Ramos (cell line): ENCODE results near the gene TEX9.
"Not testable (repeated sequence)": the region's sequence is repeated elsewhere in the genome, so short reads cannot be mapped to it uniquely, and the experiment has no call there.

Experiments used
- in situ Hi-C: fragments of 300-500 bp; cut with MboI; formaldehyde crosslinking; loops from one replicate; pipeline ENCODE4 v1.14.3; 2022; ENCODE audit warnings: low sequenced_read_pairs; ENCODE audit not compliant: unreplicated experiment

Gene TEX9

GRCh38 chr15:56365075-56365711 is at the start of gene TEX9:
Gene TEX9, plus strand, starts transcription at chr15:56365426. Its CDS starts 25 bp downstream, at chr15:56365451.
- in situ Hi-C loops = no loop called here

- in situ Hi-C loops = not testable (repeated sequence)
Observed at GRCh38 chr15:56316561-56316960, 48.7 kb upstream of the TEX9 start.

- in situ Hi-C loops = no loop called here
Observed at GRCh38 chr15:56320316-56320715, 44.9 kb upstream of the TEX9 start.

DNA sequence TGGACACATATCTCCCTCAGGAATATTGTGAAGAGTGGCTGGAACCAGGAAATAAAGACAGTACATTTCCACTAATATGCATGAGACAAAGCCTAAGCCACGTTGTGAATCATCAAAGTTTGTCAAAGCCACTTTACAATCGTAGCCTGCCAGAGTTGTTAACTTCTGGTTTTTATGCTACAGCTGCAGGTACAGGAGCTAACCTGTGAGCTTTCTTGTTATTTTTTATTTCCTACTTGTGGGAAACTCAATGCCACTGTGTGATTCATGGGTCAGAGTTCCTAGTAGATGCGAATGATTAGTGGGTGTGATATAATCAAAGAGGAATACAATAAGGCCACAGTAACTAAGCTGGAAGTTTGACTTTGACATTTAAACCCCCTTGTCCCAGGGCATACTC is 44.4 kb upstream of the TEX9 start:
- in situ Hi-C loops = no loop called here

DNA sequence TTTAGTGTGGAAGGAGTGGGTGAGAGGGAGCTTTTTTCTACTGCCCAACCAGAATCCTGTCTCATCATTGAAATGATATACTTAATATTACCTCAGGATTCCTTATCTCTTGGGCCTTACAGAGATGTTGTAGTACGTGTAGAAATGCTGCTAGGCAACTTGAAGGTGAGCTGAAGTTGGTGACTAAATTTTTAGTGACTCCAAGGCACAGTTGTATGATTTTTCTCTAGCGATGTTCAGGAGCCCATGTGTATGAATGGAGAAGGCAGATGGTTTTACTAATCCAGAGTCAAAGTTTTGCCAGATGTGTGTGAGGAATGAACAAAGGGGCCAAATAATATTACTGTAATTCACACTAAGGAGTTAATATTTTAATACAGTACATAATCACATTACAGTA is 42.8 kb upstream of the TEX9 start:
- in situ Hi-C loops = no loop called here

GRCh38 chr15:56323435-56323834 is 41.8 kb upstream of the TEX9 start:
- in situ Hi-C loops = no loop called here

- in situ Hi-C loops = no loop called here
Observed at GRCh38 chr15:56325186-56325585, 40.0 kb upstream of the TEX9 start.

DNA sequence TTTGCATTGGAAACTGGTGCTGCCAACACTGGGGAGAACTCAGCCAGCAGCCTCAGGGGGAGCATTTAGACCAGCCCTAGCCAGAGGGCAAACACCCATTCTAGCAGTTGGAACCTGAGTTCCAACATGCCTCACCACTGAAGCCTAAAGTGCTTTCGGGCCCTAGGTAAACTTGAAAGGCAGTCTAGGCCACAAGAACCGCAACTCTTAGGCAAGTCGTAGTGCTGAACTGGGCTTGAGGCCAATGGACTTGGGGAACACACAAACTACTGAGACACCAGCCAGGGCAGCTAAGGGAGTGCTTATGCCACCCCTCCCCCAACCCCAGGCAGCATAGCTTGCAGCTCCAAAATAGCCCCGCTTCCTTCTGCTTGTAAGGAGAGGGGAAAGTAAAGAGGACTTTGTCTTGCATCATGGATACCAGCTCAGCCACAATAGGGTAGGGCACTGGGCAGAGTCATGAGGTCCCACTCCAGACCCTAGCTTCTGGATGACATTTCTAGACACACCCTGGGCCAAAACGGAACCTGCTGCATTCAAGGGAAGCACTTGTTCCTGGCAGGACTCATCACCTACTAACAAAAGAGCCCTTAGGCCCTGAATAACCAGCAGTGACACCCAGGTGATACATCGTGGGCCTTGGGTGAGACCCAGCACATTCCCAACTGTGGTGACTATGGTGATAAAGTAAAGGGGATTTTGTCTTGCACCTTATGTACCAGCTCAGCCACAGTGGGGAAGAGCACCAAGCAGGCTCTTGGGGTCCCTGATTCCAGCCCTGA is 37.3 kb upstream of the TEX9 start:
- in situ Hi-C loops = no loop called here

- in situ Hi-C loops = no loop called here
Observed at GRCh38 chr15:56337084-56337725, 28.0 kb upstream of the TEX9 start.

- in situ Hi-C loops = no loop called here
Observed at GRCh38 chr15:56339594-56339993, 25.6 kb upstream of the TEX9 start.

DNA sequence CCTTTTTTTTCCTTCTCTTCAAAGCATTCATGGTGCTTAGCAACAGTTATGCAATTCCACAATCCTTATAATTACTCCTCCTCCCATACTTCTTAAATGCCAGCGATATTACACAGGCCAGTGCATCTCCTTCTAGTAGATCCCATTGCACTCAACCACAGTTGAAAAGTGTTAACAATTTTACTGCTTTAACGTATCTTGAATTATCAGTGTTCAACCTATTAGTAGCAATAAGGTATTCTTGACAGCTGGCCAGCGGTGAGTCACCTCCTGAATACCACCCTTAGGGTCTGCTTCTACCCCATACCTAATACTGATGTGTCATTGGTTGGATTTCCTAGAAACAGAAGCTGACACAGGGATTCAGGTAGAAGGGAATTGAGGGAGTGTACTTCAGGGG is 24.0 kb upstream of the TEX9 start:
- in situ Hi-C loops = no loop called here

DNA sequence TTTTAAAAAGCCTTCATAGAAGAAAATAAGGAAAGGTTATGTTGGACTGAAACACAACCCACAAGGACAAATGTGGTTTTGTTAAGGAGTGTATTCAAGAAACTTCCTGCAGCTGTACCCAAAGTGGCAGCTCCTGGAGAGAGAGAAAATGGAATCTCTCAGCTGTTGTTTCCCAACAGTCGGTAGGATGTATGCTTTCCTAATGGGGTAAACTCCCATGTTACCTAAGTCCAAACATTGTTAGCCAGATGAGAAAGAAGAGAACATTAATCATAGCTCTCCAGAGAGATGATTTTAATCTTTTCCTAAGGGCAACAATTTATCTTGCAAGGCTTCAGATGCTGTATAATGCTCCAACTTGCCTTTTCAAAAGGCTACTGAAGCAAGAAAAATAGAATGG is 22.6 kb upstream of the TEX9 start:
- in situ Hi-C loops = no loop called here

DNA sequence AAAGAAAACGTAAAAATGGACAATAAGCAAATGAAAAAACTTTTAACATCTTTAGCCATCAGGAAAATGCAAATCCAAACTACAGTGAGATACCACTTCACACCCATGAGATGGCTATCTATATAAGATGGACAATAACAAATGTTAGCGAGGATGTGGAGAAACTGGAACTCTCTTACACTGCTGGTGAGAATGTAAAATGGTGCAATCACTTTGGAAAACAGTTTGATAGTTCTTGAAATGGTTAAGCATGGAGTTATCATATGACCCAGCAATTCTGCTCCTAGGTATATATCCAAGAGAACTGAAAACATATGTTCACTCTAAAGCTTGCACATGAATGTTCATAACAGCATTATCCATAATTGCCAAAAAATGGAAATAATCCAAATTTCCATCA is 21.3 kb upstream of the TEX9 start:
- in situ Hi-C loops = no loop called here

DNA sequence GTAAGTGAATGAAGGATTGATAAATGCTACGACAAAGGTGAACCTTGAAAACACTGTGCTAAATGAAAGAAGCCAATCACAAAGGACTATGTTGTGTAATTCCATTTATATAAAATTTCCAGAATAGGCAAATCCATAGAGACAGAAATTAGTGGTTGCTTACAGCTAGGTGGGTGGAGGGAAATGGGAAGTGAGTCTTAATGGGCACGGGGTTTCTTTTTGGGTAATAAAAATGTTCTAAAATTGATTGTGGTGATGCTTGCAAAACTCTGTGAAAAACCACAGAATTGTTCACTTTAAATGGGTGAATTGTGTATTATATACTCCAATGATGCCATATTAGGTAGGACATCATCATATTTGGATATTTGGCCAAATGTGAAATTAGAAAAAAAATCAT is 20.9 kb upstream of the TEX9 start:
- in situ Hi-C loops = no loop called here

DNA sequence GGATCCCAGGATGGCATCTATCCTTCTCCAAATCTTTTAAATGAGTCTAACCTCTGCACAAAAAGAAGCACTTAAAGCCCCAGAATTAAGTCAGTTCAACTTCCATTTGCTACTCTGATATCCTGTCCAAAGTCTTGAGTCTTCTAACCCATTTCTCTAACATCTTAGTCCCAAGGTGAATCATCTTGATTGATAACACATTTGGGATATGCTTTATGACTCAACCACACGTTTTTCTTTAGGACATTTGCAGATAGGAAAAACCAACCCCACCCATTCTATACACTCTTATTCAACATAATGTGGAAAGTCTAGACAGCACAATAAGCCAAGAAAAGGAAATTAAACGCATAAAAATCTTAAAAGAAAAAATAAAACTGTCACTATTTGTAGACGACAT is 18.8 kb upstream of the TEX9 start:
- in situ Hi-C loops = no loop called here

GRCh38 chr15:56349554-56349953 is 15.7 kb upstream of the TEX9 start:
- in situ Hi-C loops = no loop called here

DNA sequence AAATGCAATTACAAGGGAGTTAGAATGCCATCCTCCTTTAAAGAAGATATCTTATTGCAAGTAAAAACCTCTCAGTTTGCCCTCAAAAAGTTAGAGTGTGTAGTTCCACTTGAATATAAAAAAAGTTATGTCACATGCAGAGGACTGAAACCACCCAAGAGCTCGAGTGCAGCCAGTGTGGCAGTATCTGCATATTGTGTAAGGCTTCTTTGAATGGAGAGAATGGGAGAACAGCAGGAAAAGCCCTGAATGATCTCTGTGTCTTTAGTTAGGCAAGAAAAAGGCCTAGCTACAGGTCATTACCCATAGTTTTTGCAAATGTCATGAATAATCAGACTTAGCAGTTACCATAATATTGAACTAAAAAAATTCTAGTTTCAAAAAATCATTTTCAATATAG is 13.9 kb upstream of the TEX9 start:
- in situ Hi-C loops = no loop called here

- in situ Hi-C loops = no loop called here
Observed at GRCh38 chr15:56351957-56352506, 13.2 kb upstream of the TEX9 start.

DNA sequence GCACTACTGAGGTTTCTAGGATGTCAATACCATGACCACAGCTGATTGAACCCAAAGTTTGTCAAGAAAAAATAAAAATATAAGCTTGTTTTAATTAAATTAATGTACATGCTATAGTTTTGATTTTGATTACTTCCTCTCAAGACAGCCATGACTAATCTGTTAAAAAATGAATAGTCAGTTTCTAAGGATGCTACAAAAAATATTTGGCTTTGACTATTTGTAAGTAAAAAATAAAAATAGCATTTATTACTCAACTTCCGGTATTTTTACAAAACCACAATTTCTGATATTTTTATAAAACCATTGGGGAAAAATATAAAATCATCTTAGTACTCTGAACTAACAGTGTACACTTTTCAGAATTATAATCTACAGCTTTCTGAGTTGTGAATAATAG is 12.1 kb upstream of the TEX9 start:
- in situ Hi-C loops = no loop called here

GRCh38 chr15:56353740-56354139 is 11.5 kb upstream of the TEX9 start:
- in situ Hi-C loops = no loop called here

DNA sequence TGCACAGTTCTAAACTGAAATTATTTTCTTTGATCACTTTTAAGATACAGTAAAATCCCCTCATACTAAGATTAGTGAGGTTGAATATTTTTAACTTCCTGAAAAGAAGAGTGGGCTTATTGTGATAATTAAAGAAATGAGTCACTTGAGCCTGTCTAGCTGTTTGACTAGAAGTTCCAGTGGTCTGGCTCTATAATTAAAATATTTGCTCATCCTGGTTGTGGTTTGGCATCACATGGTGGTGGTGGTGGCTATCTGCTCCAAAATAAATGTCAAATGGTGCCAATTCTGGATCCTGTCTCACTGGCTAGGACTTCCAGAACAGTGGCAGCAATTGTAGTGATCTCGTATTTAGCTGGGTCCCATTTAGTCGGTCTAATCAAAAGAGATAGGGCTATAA is 8.6 kb upstream of the TEX9 start:
- in situ Hi-C loops = no loop called here
